ENCODE results near the gene LCA5L.

LCA5L gene

DNA sequence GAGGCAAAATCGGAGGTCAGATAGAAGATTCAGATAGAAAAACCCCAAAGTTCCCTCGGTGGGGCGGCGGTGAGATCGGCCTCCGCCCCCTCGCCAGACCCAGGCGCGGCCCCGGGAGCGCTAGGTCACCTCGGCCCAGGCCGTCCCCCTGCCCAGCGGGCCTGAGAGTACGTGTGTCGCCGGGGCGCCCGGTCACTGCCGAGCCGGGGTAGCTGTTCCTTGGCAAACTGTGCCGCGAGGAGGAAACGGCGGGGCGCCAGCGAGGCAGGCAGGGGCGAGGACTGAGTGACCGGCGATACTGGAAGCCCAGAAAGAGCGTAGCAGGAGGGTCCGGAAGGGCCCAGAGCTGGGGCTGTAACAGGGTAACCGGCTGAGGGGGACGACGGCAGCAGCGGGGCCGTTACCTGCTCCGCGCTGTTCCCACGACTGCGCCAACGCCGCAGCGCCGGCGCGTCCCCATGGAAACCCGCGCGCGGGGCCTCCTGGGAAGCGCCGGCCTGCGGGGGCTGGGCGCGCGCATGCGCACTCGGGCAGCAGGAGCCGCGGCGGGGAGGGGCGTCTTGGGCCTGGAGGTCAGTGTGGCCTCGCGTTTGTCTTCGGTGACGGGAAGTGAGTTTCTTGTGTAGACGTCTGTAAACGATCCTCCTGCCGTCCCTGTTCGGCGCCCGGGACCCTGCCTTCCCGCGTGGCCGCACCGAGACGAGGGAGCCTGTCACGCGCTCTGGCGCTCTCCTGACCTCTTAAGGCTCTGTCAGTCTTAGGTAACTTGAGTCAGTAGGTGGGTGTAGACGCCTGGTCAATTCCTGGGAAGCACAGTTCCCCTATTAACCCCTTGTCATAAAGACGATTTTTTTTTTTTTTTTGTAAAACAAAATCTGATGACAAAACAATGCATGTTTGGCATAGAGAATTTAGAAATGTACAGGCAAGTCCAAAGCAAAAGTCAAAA lies at the start of gene LCA5L:
TSS of gene LCA5L (minus strand) at position 458 of the 949 bp plus-strand sequence. CDS start 17,285 bp downstream, outside the sequence.
- no peaks in the 10 kb centered on the region for H3K27me3 ChIP-seq (ENCODE audit: control insufficient read depth, insufficient read depth, low read length)
- peak within 1 kb of the TSS; percentile 39 for H3K27ac ChIP-seq (ENCODE audit: low read length)

DNA sequence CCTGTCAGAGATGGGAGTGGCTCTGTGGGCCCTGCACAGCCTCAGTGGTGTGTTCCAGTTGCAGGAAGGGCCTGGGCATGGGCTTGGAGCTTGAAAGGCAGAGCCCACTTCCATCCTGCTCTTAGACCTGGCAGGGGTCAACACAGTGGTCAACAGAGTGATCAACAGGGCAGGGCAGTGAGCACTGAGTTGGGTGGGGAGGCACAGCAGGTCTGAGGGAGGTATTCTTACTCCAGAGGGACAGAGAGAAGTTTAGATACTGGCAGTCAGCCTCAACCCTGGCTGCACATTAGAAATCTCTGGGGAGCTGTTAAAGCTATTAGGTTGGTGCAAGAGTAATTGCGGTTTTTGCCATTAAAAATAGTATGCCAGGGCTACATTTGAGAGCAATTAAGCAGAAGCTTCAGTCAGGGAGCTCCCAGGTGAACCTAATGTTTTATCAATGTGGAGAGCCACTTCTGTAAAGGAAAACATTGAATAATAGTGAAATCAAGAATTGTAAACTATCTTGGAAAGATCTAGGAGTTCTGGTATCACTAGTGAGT lies 43.9 kb upstream of the LCA5L start:
- no peaks in the 10 kb centered on the region for H3K4me1 ChIP-seq (ENCODE audit: control insufficient read depth, low read depth, low read length)
- no peak overlapping the region for H3K27ac ChIP-seq (ENCODE audit: low read length)
- H3K4me3 ChIP-seq (ENCODE audit: low read length) = no peak overlapping the region
- H3K9ac ChIP-seq (ENCODE audit: low read length) = no peak overlapping the region
- no peaks in the 10 kb centered on the region for H3K36me3 ChIP-seq (ENCODE audit: control insufficient read depth, low read depth, low read length)
- no peaks in the 10 kb centered on the region for H3K9me3 ChIP-seq (ENCODE audit: control insufficient read depth, low read depth, low read length)
- no peaks in the 10 kb centered on the region for H3K27me3 ChIP-seq (ENCODE audit: control insufficient read depth, insufficient read depth, low read length)

More for the DNA sequence above, at the start of gene LCA5L:
- no peaks in the 10 kb centered on the region for H3K36me3 ChIP-seq (ENCODE audit: control insufficient read depth, low read depth, low read length)
- H3K4me1 ChIP-seq (ENCODE audit: control insufficient read depth, low read depth, low read length) = peaks cover 3% of the 10 kb centered on the region
- peak within 1 kb of the TSS; percentile 84 for H3K4me3 ChIP-seq (ENCODE audit: low read length)
- H3K9me3 ChIP-seq (ENCODE audit: control insufficient read depth, low read depth, low read length) = no peaks in the 10 kb centered on the region
- H3K9ac ChIP-seq (ENCODE audit: low read length) = peak within 1 kb of the TSS; percentile 70

DNA sequence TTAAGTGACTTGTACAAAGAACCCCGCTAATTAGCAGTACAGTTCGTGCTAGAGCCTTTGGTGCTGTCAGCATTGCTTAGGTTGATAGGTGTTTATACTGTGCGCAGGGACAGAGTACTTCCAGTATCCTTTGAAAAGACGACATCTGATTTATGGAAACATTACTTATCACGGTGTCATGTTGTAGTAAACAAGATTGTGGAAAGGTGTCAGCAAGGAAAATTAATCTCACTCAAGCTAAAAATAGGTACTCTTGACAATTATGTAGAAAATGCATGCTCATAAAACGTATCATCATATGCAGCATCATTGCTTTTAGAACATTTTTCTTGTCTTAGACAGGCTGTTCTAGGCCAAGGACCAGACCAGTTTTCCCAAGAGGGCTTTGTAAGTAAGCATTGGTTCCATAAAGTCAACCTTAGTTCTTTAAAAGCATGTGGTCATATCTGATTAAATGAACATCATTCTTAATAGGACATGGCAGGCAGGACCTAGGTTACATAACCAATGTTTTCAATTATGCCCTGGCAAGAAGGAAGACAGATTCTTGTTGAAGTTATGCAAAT lies 39.2 kb upstream of the LCA5L start:
- no peaks in the 10 kb centered on the region for H3K36me3 ChIP-seq (ENCODE audit: control insufficient read depth, low read depth, low read length)
- no peak overlapping the region for H3K9ac ChIP-seq (ENCODE audit: low read length)

DNA sequence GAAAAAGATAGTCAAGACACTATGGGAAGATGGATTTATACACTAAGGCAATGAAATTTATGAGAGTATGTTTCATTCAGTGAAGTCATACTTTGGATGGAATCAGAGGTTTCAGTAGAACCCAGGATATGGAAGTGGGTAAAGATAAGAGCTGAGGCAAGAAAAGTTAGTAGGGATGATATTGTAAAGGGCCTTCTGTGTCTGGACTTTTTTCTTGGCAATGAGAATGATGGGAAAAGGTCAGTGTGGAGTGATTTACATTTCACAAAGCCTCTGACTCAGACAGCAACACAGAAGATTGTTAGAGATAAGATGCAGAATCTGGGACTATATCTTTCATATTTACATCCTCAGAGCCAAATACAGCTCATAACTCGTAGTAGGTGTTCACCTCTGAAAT lies 38.3 kb upstream of the LCA5L start:
- H3K36me3 ChIP-seq (ENCODE audit: control insufficient read depth, low read depth, low read length) = no peaks in the 10 kb centered on the region

More for the DNA sequence above, 39.2 kb upstream of the LCA5L start:
- H3K4me3 ChIP-seq (ENCODE audit: low read length) = no peak overlapping the region
- H3K27me3 ChIP-seq (ENCODE audit: control insufficient read depth, insufficient read depth, low read length) = no peaks in the 10 kb centered on the region
- no peaks in the 10 kb centered on the region for H3K4me1 ChIP-seq (ENCODE audit: control insufficient read depth, low read depth, low read length)
- H3K27ac ChIP-seq (ENCODE audit: low read length) = no peak overlapping the region
- no peaks in the 10 kb centered on the region for H3K9me3 ChIP-seq (ENCODE audit: control insufficient read depth, low read depth, low read length)

DNA sequence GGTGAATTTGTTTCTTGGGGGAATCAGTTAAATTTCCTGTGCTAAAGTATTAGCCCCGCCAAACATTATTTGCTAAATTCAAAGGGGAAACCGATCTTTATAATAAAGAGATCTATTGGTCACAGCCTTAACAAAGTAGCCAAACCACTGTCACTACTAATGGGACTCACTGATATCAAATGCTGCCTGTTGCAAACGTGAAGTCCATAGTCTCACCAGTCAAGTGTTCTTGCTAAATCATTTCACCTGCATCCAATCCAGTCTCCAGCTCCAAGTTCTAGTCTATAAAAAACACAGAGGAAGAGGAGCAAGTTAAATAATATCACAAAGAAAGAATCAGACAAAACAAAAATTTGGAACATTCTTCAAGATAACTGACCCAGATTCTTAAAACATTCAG lies 36.3 kb upstream of the LCA5L start:
- Histone ChIP-seq H3K9me3 (ENCODE audit: control insufficient read depth, low read depth, low read length) (no peaks in the 10 kb centered on the region), H3K27ac (ENCODE audit: low read length) (no peak overlapping the region), H3K9ac (ENCODE audit: low read length) (no peak overlapping the region), H3K4me1 (ENCODE audit: control insufficient read depth, low read depth, low read length) (no peaks in the 10 kb centered on the region), H3K36me3 (ENCODE audit: control insufficient read depth, low read depth, low read length) (no peaks in the 10 kb centered on the region), H3K4me3 (ENCODE audit: low read length) (no peak overlapping the region), H3K27me3 (ENCODE audit: control insufficient read depth, insufficient read depth, low read length) (no peaks in the 10 kb centered on the region)

More for the DNA sequence above, 38.3 kb upstream of the LCA5L start:
- Histone ChIP-seq H3K27me3 (ENCODE audit: control insufficient read depth, insufficient read depth, low read length) (no peaks in the 10 kb centered on the region), H3K4me3 (ENCODE audit: low read length) (no peak overlapping the region), H3K9me3 (ENCODE audit: control insufficient read depth, low read depth, low read length) (no peaks in the 10 kb centered on the region), H3K4me1 (ENCODE audit: control insufficient read depth, low read depth, low read length) (no peaks in the 10 kb centered on the region), H3K9ac (ENCODE audit: low read length) (no peak overlapping the region), H3K27ac (ENCODE audit: low read length) (no peak overlapping the region)

DNA sequence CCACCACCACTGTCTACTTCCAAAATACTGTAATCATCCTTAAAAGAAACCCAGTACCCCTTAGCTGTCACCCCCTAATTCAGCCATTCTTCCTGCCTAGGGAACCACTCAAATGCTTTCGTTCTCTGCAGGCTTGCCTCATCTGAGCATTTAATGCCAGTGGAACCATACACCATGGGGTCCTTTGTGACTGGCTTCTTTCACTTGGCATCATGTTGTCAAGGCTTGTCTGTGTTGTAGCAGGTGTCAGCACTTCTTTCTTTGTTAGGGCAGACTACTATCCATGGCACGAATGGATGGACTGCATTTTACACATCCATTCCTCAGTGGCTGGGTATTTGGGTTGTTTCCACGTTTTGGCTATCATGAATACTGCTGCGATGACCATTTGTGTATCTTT lies 34.7 kb upstream of the LCA5L start:
- Histone ChIP-seq H3K9me3 (ENCODE audit: control insufficient read depth, low read depth, low read length) (no peaks in the 10 kb centered on the region), H3K27ac (ENCODE audit: low read length) (no peak overlapping the region), H3K36me3 (ENCODE audit: control insufficient read depth, low read depth, low read length) (no peaks in the 10 kb centered on the region), H3K9ac (ENCODE audit: low read length) (no peak overlapping the region), H3K4me1 (ENCODE audit: control insufficient read depth, low read depth, low read length) (peaks cover 2% of the 10 kb centered on the region), H3K27me3 (ENCODE audit: control insufficient read depth, insufficient read depth, low read length) (no peaks in the 10 kb centered on the region), H3K4me3 (ENCODE audit: low read length) (no peak overlapping the region)

DNA sequence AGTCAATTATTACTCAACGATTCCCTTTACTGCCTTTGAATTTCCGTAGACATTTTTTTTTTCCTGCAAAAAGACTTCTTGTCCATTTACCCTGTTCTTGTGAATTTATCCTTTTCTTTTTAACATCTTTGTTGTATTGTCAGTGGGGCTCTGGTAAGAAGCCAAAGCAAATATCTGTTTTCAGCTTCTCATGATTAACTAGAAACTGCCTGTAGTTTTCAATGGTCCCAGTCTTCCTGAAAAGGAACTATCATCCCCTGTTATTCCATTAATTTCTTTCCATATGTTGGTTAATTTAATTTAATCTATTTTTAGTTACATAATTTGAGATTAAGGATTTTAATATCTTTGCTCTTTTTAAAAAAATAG lies 34.2 kb upstream of the LCA5L start:
- Histone ChIP-seq H3K4me3 (ENCODE audit: low read length) (no peak overlapping the region), H3K9ac (ENCODE audit: low read length) (no peak overlapping the region), H3K9me3 (ENCODE audit: control insufficient read depth, low read depth, low read length) (no peaks in the 10 kb centered on the region), H3K4me1 (ENCODE audit: control insufficient read depth, low read depth, low read length) (peaks cover 2% of the 10 kb centered on the region), H3K27me3 (ENCODE audit: control insufficient read depth, insufficient read depth, low read length) (no peaks in the 10 kb centered on the region), H3K36me3 (ENCODE audit: control insufficient read depth, low read depth, low read length) (no peaks in the 10 kb centered on the region), H3K27ac (ENCODE audit: low read length) (no peak overlapping the region)

DNA sequence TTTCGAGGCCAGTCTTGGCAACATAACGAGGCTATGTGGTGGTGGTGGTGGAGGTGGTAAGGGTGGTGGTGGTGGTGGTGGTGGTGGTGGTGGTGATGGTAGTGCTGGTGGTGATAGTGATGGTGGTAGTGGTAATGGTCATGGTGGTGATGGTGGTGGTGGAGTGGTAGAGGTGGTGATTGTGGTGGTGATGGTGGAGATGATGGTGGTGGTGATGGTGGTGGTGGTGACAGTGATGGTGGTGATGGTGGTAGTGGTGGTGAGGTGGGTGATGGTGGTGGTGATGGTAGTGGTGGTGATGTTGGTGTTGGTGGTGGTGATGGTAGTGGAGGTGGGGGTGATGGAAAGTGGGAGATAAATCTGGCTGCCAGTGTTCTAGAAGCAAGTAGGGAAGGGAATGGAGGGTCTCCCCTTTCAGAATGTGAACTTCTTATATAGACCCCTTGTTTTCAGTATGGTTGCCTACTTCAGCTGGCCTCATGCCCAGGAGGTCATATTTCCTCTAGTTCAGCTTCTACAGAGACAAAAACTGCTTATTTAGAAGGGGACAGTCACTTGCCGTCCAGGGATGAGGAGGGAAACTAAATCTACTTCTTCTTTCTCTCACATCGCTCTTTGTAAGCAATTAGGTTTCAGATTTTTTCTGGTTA lies 33.7 kb upstream of the LCA5L start:
- no peaks in the 10 kb centered on the region for H3K9me3 ChIP-seq (ENCODE audit: control insufficient read depth, low read depth, low read length)
- H3K36me3 ChIP-seq (ENCODE audit: control insufficient read depth, low read depth, low read length) = no peaks in the 10 kb centered on the region
- H3K27ac ChIP-seq (ENCODE audit: low read length) = no peak overlapping the region
- H3K27me3 ChIP-seq (ENCODE audit: control insufficient read depth, insufficient read depth, low read length) = no peaks in the 10 kb centered on the region
- peaks cover 2% of the 10 kb centered on the region for H3K4me1 ChIP-seq (ENCODE audit: control insufficient read depth, low read depth, low read length)
- H3K4me3 ChIP-seq (ENCODE audit: low read length) = no peak overlapping the region
- no peak overlapping the region for H3K9ac ChIP-seq (ENCODE audit: low read length)

DNA sequence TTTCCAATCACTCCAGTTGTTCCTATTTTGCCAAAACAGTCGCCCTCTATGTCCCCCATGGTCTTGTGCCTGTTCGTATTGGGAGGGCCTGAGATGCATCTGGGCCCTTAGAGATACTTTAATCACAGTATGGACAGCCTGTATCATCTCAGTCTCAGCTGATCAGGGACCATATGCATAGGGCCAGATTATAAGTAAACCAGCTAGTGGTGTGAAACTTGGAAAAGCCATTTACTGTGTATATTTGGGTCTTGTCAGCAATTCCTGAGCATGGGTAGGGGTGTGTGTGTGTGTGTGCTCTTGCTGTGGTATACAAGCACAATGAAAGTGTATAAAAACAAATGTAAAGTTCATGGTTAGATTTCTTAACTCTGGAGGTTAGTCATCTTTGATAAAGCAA lies 29.0 kb upstream of the LCA5L start:
- no peak overlapping the region for H3K9ac ChIP-seq (ENCODE audit: low read length)

DNA sequence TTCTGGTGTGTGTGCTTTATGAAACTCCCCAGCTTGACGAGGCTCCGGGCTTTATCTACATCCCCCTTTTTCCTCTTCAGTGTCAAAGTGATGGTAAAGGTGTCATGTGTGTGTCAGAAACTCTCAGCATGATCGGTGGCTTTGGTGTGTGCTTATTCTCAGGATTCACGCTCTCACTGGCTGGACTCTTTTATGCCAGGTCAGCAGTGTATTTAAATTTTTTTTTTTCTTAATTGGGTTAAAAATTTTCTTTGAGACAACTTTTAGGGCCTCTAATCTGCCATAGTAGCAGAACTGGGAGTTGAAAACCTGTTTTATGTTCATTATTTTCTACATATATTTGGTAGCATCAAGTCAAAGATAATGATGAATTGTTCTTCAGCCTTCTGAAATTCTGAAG lies 27.2 kb upstream of the LCA5L start:
- Histone ChIP-seq H3K9ac (ENCODE audit: low read length) (no peak overlapping the region), H3K27ac (ENCODE audit: low read length) (no peak overlapping the region), H3K4me1 (ENCODE audit: control insufficient read depth, low read depth, low read length) (peaks cover 8% of the 10 kb centered on the region), H3K9me3 (ENCODE audit: control insufficient read depth, low read depth, low read length) (no peaks in the 10 kb centered on the region), H3K36me3 (ENCODE audit: control insufficient read depth, low read depth, low read length) (no peaks in the 10 kb centered on the region), H3K27me3 (ENCODE audit: control insufficient read depth, insufficient read depth, low read length) (no peaks in the 10 kb centered on the region), H3K4me3 (ENCODE audit: low read length) (no peak overlapping the region)

More for the DNA sequence above, 29.0 kb upstream of the LCA5L start:
- Histone ChIP-seq H3K9me3 (ENCODE audit: control insufficient read depth, low read depth, low read length) (no peaks in the 10 kb centered on the region), H3K27me3 (ENCODE audit: control insufficient read depth, insufficient read depth, low read length) (no peaks in the 10 kb centered on the region), H3K36me3 (ENCODE audit: control insufficient read depth, low read depth, low read length) (no peaks in the 10 kb centered on the region), H3K4me1 (ENCODE audit: control insufficient read depth, low read depth, low read length) (peaks cover 8% of the 10 kb centered on the region), H3K4me3 (ENCODE audit: low read length) (no peak overlapping the region), H3K27ac (ENCODE audit: low read length) (no peak overlapping the region)

DNA sequence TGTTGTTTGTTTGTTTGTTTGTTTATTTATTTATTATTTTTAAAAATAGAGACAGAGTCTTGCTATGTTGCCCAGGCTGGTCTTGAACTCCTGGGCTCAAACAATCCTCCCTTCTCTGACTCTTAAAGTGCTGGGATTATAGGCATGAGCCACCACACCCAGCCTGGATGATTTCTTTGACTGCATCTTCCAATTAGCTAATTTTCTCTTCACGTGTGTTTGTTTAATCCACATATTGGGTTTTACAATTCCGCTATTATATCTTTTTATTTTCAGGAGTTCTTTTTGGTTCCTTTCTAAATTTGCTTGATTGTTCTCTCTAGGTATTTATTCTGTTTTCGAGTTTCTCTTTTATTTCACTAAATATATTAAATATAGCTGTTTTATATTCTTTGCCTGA lies 26.0 kb upstream of the LCA5L start:
- Histone ChIP-seq H3K36me3 (ENCODE audit: control insufficient read depth, low read depth, low read length) (no peaks in the 10 kb centered on the region), H3K4me3 (ENCODE audit: low read length) (no peak overlapping the region), H3K4me1 (ENCODE audit: control insufficient read depth, low read depth, low read length) (peaks cover 8% of the 10 kb centered on the region), H3K9ac (ENCODE audit: low read length) (no peak overlapping the region), H3K27me3 (ENCODE audit: control insufficient read depth, insufficient read depth, low read length) (no peaks in the 10 kb centered on the region), H3K27ac (ENCODE audit: low read length) (no peak overlapping the region), H3K9me3 (ENCODE audit: control insufficient read depth, low read depth, low read length) (no peaks in the 10 kb centered on the region)
